HepG2 (cell line): ENCODE results near the gene GOLGA6D. TPM values are rescaled to one million over a fixed set of nuclear protein-coding genes. Genes with fewer than 3 reads are reported as not detected.

ENCODE experiments used
- FOSL2 ChIP-seq: sonication (generic); formaldehyde crosslinking; IDR thresholded peaks from 2 replicates; pipeline ENCODE4 v1.4.0; 2020; ENCODE audit warnings: missing genetic modification reagents
- GATAD2A ChIP-seq: IDR thresholded peaks from 2 replicates; pipeline ENCODE4 v1.6.1; 2016
- ISX ChIP-seq: sonication (generic); formaldehyde crosslinking; conservative IDR thresholded peaks from 2 replicates; pipeline ENCODE4 v1.5.0; 2020; ENCODE audit warnings: missing genetic modification reagents
- MBNL3 ChIP-seq: fragments of 250-450 bp; sonication (Bioruptor Pico); conservative IDR thresholded peaks from 2 replicates; pipeline ENCODE4 v1.8.0; 2022; ENCODE audit warnings: mild to moderate bottlenecking, inconsistent platforms
- MIER2 ChIP-seq: IDR thresholded peaks from 2 replicates; pipeline ENCODE4 v1.6.1; 2016; ENCODE audit warnings: missing biosample characterization, missing genetic modification reagents
- MTF2 ChIP-seq: sonication (generic); formaldehyde crosslinking; IDR thresholded peaks from 2 replicates; pipeline ENCODE4 v1.5.0; 2020; ENCODE audit warnings: missing genetic modification reagents, borderline replicate concordance
- POGZ ChIP-seq: sonication (generic); formaldehyde crosslinking; IDR thresholded peaks from 2 replicates; pipeline ENCODE4 v1.4.0; 2020; ENCODE audit warnings: mild to moderate bottlenecking, missing genetic modification reagents
- RBAK ChIP-seq: sonication (generic); formaldehyde crosslinking; IDR thresholded peaks from 2 replicates; pipeline ENCODE4 v1.5.1; 2020; ENCODE audit warnings: mild to moderate bottlenecking, missing genetic modification reagents
- SMAD3 ChIP-seq: sonication (generic); formaldehyde crosslinking; IDR thresholded peaks from 2 replicates; pipeline ENCODE4 v1.4.0; 2020; ENCODE audit warnings: missing genetic modification reagents
- TBP ChIP-seq: sonication (generic); formaldehyde crosslinking; IDR thresholded peaks from 2 replicates; pipeline ENCODE4 v1.5.0; 2020; ENCODE audit warnings: missing genetic modification reagents
- ZBED4 ChIP-seq: sonication (generic); formaldehyde crosslinking; IDR thresholded peaks from 2 replicates; pipeline ENCODE4 v1.4.0; 2020; ENCODE audit warnings: missing genetic modification reagents, borderline replicate concordance
- ZNF263 ChIP-seq: sonication (generic); formaldehyde crosslinking; IDR thresholded peaks from 2 replicates; pipeline ENCODE4 v1.4.0; 2020; ENCODE audit warnings: missing genetic modification reagents
- ZNF329 ChIP-seq: sonication (generic); formaldehyde crosslinking; IDR thresholded peaks from 2 replicates; pipeline ENCODE4 v1.9.0; 2021; ENCODE audit warnings: low read depth, mild to moderate bottlenecking, missing genetic modification reagents
- ZNF547 ChIP-seq: sonication (generic); formaldehyde crosslinking; IDR thresholded peaks from 2 replicates; pipeline ENCODE4 v1.5.1; 2020; ENCODE audit warnings: mild to moderate bottlenecking, missing genetic modification reagents
- ZNF737 ChIP-seq: sonication (generic); formaldehyde crosslinking; IDR thresholded peaks from 2 replicates; pipeline ENCODE4 v1.5.0; 2020; ENCODE audit warnings: missing genetic modification reagents, mild to moderate bottlenecking, borderline replicate concordance
- polyA plus RNA-seq, 8 experiments: library from polyadenylated mRNA; depleted of rRNA in 3 of 8; stranded (reverse) in 7 of 8; unstranded in 1 of 8; fragments of >200 nt; fragmentation: Illumina TruSeq in 4 of 8; extraction: Trizol in 4 of 8; gene quantifications; 2 replicates each; pipeline versions ENCODE4 v1.2.1 to v1.2.3, GENCODE V29; 2011 to 2016; ENCODE audit warnings: low read depth in 4 of 8, missing spikeins in 1 of 8, mixed read lengths in 1 of 8; ENCODE audit not compliant: insufficient read depth in 1 of 8
- total RNA-seq, 5 experiments: library from RNA; depleted of rRNA; stranded (reverse); fragments of >200 nt; fragmentation: Illumina TruSeq; extraction: Trizol; gene quantifications; 2 replicates each; pipeline ENCODE4 v1.2.3, GENCODE V29; 2016; ENCODE audit warnings: low read depth in 1 of 5
- TF ChIP-seq, protein P1 (sequence below): sonication (generic); formaldehyde crosslinking; conservative IDR thresholded peaks from 2 replicates; pipeline ENCODE4 v1.8.0; 2022; ENCODE audit warnings: mild to moderate bottlenecking, moderate library complexity, missing genetic modification reagents
- TF ChIP-seq, protein P2 (sequence below): sonication (generic); formaldehyde crosslinking; IDR thresholded peaks from 2 replicates; pipeline ENCODE4 v1.4.0; 2020; ENCODE audit warnings: mild to moderate bottlenecking, missing genetic modification reagents, borderline replicate concordance
- TF ChIP-seq, protein P3 (sequence below): sonication (generic); formaldehyde crosslinking; IDR thresholded peaks from 2 replicates; pipeline ENCODE4 v1.5.1; 2020; ENCODE audit warnings: missing genetic modification reagents, mild to moderate bottlenecking, borderline replicate concordance

GOLGA6D gene
- total and polyA plus RNA-seq, 2 of the 13 experiments (the other 11 are each of a cell fraction or from before 2014, with no cell fraction given): 0.04 TPM; not detected in 1

- peak; percentile 65; the same call in 1 of the 2 replicates for TF ChIP-seq ZBED4
- no peak for TF ChIP-seq MTF2 (CRISPR knock-in tag)
- TF ChIP-seq MIER2 (CRISPR knock-in tag): peak; percentile 51; the same call in 1 of the 2 replicates
- TF ChIP-seq, protein P1, sequence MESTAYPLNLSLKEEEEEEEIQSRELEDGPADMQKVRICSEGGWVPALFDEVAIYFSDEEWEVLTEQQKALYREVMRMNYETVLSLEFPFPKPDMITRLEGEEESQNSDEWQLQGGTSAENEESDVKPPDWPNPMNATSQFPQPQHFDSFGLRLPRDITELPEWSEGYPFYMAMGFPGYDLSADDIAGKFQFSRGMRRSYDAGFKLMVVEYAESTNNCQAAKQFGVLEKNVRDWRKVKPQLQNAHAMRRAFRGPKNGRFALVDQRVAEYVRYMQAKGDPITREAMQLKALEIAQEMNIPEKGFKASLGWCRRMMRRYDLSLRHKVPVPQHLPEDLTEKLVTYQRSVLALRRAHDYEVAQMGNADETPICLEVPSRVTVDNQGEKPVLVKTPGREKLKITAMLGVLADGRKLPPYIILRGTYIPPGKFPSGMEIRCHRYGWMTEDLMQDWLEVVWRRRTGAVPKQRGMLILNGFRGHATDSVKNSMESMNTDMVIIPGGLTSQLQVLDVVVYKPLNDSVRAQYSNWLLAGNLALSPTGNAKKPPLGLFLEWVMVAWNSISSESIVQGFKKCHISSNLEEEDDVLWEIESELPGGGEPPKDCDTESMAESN (CRISPR knock-in tag): peak; percentile 76
- TF ChIP-seq, protein P2, sequence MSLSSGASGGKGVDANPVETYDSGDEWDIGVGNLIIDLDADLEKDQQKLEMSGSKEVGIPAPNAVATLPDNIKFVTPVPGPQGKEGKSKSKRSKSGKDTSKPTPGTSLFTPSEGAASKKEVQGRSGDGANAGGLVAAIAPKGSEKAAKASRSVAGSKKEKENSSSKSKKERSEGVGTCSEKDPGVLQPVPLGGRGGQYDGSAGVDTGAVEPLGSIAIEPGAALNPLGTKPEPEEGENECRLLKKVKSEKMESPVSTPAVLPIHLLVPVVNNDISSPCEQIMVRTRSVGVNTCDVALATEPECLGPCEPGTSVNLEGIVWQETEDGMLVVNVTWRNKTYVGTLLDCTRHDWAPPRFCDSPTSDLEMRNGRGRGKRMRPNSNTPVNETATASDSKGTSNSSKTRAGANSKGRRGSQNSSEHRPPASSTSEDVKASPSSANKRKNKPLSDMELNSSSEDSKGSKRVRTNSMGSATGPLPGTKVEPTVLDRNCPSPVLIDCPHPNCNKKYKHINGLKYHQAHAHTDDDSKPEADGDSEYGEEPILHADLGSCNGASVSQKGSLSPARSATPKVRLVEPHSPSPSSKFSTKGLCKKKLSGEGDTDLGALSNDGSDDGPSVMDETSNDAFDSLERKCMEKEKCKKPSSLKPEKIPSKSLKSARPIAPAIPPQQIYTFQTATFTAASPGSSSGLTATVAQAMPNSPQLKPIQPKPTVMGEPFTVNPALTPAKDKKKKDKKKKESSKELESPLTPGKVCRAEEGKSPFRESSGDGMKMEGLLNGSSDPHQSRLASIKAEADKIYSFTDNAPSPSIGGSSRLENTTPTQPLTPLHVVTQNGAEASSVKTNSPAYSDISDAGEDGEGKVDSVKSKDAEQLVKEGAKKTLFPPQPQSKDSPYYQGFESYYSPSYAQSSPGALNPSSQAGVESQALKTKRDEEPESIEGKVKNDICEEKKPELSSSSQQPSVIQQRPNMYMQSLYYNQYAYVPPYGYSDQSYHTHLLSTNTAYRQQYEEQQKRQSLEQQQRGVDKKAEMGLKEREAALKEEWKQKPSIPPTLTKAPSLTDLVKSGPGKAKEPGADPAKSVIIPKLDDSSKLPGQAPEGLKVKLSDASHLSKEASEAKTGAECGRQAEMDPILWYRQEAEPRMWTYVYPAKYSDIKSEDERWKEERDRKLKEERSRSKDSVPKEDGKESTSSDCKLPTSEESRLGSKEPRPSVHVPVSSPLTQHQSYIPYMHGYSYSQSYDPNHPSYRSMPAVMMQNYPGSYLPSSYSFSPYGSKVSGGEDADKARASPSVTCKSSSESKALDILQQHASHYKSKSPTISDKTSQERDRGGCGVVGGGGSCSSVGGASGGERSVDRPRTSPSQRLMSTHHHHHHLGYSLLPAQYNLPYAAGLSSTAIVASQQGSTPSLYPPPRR (CRISPR knock-in tag): no peak
- TF ChIP-seq, protein P3, sequence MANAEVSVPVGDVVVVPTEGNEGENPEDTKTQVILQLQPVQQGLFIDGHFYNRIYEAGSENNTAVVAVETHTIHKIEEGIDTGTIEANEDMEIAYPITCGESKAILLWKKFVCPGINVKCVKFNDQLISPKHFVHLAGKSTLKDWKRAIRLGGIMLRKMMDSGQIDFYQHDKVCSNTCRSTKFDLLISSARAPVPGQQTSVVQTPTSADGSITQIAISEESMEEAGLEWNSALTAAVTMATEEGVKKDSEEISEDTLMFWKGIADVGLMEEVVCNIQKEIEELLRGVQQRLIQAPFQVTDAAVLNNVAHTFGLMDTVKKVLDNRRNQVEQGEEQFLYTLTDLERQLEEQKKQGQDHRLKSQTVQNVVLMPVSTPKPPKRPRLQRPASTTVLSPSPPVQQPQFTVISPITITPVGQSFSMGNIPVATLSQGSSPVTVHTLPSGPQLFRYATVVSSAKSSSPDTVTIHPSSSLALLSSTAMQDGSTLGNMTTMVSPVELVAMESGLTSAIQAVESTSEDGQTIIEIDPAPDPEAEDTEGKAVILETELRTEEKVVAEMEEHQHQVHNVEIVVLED (CRISPR knock-in tag): peak; percentile 36; the same call in 1 of the 2 replicates
- TF ChIP-seq MBNL3 (CRISPR knock-in tag): no peak
- no peak for TF ChIP-seq TBP
- no peak for TF ChIP-seq ISX (CRISPR knock-in tag)
- peak; percentile 64; the same call in 1 of the 2 replicates for TF ChIP-seq SMAD3 (CRISPR knock-in tag)
- TF ChIP-seq ZNF329 (CRISPR knock-in tag): 0 out of 2 replicates have a peak, but pooled peaks have one; percentile 46
- TF ChIP-seq ZNF737 (CRISPR knock-in tag): no peak
- peak; percentile 68 for TF ChIP-seq ZNF547 (CRISPR knock-in tag)
- no peak for TF ChIP-seq ZNF263 (CRISPR knock-in tag)
- TF ChIP-seq GATAD2A (CRISPR knock-in tag): peak; percentile 69
- TF ChIP-seq RBAK (CRISPR knock-in tag): no peak
- peak; percentile 73 for TF ChIP-seq POGZ (CRISPR knock-in tag)
- TF ChIP-seq FOSL2 (CRISPR knock-in tag): peak; percentile 43; the same call in 1 of the 2 replicates
Measured at GRCh38 chr15:75335705-75336355, 53.2 kb downstream of the GOLGA6D start, which contains the start of gene COMMD4 (continued).
